ENCODE measurements around the gene ASZ1.

ASZ1 gene

DNA sequence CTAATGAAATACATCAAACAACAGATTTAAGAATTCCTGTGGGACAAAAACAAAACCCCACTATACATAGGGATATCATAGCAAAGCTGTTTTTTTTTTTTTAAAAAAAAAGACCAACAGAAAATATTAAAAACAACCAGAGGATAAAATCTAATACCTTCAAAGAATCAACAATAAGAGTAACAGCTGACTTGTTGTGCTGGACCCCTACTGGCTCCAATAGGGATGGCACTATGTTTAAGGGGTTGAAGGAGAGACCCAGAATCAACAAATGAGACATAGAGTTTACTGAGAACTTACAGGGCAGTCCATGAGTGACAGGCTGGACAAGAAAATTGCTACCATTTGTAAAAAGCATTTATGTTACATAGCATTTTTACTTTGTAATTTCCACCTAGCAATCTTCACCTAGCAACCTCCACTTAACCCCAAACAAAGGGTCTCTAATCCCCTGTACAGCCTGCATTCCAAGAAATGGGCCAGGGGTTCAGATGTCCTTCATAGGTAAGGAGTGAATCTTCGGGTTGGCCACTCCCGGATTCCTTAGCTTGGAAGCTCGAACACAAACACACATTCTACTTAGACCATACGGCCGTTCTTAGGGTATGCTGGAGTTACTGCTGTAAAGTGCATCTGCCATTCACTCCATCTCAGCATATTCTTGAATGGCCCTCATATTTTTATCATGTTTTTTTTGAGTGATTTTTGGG, 25.8 kb downstream of the ASZ1 start:
- no peak for DNase-seq

DNA sequence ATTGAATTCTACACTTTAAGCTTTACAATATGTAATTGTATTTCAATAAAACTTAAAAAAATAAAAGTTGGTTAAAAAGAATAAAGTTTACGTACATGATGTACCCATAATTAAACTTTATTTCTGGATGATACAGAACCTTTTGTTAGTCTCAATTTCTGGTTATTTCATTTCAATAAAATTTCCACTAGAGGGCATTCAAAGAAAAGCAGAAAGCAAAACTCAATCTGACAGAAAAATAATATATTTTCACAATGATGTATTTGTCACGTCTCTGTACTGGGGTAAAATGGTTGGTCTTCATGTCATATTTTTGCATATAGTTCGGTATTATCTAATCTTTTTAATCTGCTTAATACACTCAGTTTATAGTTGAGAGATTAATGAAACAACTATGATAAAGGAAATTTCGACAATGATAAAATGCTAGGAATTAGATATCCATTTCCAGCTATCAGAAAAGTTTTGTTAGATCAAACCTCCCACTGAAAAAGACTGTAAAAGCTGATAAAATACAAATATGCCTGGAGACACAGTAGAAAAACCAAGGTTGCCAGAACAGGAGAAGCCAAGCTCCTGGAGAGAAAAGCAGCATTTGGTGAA, 27.4 kb downstream of the ASZ1 start:
- DNase-seq, result no peak

DNA sequence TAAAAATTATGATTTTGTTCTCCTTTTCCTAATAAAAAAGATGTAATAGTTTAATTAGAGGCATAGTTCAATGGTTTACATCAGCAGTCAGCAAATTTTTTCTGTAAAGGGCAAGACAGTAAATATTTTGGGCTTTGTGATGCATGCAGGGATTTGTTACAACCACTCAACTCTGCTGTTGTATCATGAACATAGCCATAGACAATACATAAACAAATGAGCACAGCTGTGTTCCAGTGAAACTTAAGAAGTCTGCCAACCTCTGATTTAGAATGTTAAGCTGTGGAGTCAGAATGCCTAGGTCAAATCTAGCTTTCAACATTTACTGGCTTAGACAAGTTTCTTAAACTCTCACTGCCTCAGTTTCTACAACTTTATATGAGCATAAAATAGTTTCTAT, 31.6 kb downstream of the ASZ1 start:
- no peak for DNase-seq

DNA sequence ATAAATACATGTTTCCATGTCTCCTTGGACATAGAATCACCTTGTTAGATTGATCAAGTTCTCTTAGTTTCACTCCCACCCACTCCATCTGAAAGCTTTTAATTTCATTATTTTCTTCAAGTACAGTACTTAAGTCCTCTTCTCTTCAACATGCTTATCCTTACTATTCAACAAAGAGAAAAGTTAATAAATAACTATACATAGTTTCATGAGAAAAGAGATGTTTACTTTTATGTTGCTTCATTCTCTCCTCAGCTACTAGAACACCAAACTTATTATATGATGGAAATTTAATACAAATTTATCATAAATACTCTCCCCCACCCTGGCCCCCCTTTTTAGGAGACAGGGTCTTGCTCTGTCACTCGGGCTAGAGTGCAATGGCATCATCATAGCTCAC, 33.5 kb downstream of the ASZ1 start:
- DNase-seq, result no peak

DNA sequence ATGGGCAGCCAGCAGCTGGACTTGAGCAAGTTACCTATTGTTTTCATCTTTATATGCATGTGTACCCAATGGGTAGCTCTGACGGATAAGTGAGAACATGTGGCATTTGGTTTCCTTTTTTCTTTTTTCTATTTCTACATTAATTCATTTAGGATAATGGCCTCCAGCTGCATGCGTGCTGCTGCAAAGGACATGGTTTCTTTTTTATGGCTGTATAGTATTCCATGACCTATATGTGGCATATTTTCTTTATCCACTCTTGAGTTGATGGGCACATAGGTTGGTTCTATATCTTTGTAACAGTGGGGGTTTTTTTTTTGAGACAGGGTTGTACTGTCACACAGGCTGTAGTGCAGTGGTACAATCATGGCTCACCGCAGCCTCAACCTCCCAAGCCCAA, 37.4 kb downstream of the ASZ1 start:
- DNase-seq, result no peak

GRCh38 chr7:117386110-117386706, 41.1 kb downstream of the ASZ1 start:
- DNase-seq, result no peak

GRCh38 chr7:117385363-117386109, 41.8 kb downstream of the ASZ1 start:
- DNase-seq, result no peak

DNA sequence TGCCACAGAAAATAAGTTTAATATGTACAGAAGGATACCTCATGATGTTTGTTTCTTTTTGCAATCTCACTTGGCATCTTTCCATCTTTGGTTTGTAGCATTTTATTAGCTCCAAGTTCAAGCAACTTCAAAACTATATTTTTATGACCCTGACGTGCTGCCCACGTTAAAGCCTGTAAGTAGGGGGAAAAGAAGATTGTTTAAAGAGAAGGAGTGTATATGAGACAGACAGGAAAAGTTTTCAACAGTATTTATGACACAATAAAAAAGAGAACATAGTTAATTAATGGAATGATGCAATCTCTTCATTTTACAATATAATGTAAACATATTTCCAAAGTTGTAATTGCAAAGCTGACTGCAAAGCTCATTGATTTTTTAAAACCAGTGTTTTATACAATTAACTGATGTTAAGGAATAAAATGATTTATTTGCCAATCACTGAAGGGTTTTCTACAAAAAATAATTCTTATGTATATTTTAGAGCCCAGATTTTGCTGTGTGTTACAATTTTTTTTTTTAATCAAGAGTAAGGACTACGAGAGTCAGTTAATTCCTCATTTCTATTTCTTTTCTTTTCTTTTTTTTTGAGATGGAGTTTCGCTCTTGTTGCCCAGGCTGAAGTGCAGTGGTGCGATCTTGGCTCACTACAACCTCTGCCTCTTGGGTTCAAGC, 42.5 kb downstream of the ASZ1 start:
- DNase-seq, result no peak

- no peak for DNase-seq
Observed at GRCh38 chr7:117383483-117384189, 43.7 kb downstream of the ASZ1 start.

- DNase-seq, result no peak
Observed at GRCh38 chr7:117383046-117383445, 44.2 kb downstream of the ASZ1 start.

DNA sequence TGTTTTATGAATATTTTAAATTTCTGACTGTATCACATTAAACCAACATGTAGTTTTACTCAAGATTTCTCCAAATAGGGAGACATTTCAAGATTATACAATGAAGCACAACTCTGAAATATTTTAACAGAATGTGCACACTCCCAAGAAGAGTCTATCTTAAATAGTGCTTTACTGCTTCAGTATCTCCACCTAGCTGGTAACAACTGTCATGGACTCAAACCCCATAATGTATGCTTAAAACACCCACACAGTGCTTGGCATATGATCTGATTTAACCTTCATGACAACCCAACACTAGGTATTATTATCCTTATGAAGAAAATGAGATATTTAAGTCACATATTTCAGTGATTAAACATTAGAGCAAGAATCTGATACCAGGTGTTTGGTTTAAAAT, 45.9 kb downstream of the ASZ1 start:
- DNase-seq, result no peak

GRCh38 chr7:117375380-117375779, 51.9 kb downstream of the ASZ1 start:
- DNase-seq, result no peak

DNA sequence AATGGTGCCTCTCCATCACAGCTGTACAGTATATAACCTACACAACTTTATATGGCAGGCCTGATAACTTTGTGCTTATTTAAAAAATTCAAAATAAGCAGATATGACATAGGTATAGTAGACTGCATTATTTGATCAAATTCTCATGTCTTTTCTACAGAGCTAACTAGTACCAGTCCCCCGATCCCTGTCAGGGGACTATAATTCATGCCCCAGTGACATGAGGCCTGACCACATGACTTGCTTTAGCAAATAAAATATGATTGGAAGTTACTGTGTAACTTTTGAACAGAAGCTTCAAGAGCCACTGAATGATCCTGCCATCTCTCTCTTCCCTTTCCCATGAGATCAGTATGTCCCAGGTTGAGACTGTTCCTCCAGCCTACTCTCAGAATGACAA, 55.2 kb downstream of the ASZ1 start:
- no peak for DNase-seq

GRCh38 chr7:117364339-117365080, 62.8 kb downstream of the ASZ1 start:
- no peak for DNase-seq

DNA sequence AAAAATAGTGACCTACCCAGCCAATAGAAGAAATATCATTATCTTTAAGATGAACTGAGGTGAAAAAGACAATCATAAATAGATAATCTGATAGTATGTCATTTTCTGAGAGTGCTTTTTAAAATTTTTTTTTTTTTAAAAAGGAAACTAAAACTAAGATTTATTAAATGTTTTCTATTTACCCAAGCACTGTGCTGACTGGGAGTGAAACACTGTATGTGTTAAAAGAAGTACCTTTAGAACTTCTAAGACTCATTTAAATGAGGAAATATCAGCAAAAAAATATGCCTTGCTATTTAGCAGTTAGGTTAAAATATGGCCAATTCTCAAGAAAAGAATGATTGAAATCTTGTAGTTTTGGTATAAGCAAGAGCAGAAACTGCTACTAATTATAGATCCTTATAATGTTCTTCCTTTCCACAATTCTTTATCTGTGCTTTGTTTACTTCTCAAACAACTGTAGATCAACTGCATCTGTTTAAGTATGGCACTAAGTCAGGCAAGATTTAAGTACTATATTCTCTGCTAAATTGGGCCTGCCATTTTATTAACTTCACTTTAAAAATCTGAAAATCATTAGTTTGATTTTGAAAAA, 64.9 kb downstream of the ASZ1 start:
- DNase-seq, result no peak

GRCh38 chr7:117350027-117350426, 77.3 kb downstream of the ASZ1 start:
- no peak for DNase-seq

DNA sequence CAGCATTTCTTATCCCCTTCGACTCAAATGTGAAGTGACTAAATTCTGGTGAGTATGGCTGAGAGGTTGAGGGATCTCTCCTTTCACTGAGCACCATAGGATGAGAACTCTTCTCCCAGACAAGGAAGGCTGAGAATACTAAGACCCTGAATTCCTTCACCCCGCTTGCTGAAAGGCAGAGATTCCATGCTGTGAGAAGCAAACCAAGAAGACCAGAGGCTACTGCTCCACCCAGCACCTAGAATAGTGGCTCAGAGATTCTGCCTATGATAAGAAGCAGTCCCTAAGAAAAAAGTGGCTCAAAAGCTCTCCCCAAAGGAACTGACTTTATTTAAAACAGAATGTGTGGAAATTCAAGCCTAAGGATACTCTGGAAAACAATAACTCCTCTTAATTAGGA, 77.7 kb downstream of the ASZ1 start:
- no peak for DNase-seq

GRCh38 chr7:117347962-117348672, 79.2 kb downstream of the ASZ1 start:
- no peak for DNase-seq

- DNase-seq, result no peak
Observed at GRCh38 chr7:117347480-117347879, 79.8 kb downstream of the ASZ1 start.

GRCh38 chr7:117346161-117346560, 81.1 kb downstream of the ASZ1 start:
- DNase-seq, result no peak

- no peak for DNase-seq
Observed at GRCh38 chr7:117338020-117338419, 89.3 kb downstream of the ASZ1 start.
